Glutamatergic neuron (in vitro differentiated cells): ENCODE measurements around the gene SLC9A3. TPM values are rescaled to one million over a fixed set of nuclear protein-coding genes. Genes with fewer than 3 reads are reported as not detected.

Experiments
- DNase-seq: peaks from one replicate; pipeline ENCODE4 v3.0.0; 2022
- H3K27ac Mint-ChIP-seq: one replicate; pipeline ENCODE4 v1.8.0; 2020; ENCODE audit warnings: mild to moderate bottlenecking, mixed read lengths, inconsistent platforms; ENCODE audit not compliant: unreplicated experiment
- H3K27me3 Mint-ChIP-seq: one replicate; pipeline ENCODE4 v1.8.0; 2020; ENCODE audit warnings: mild to moderate bottlenecking, moderate library complexity, mixed read lengths, inconsistent platforms; ENCODE audit not compliant: unreplicated experiment
- H3K36me3 Mint-ChIP-seq: one replicate; pipeline ENCODE4 v1.8.0; 2020; ENCODE audit warnings: mild to moderate bottlenecking, mixed read lengths, inconsistent platforms; ENCODE audit not compliant: unreplicated experiment
- H3K4me1 Mint-ChIP-seq: one replicate; pipeline ENCODE4 v1.8.0; 2020; ENCODE audit warnings: mild to moderate bottlenecking, low read depth, mixed read lengths, inconsistent platforms; ENCODE audit not compliant: unreplicated experiment
- H3K4me3 Mint-ChIP-seq: one replicate; pipeline ENCODE4 v1.8.0; 2020; ENCODE audit warnings: mild to moderate bottlenecking, mixed read lengths, inconsistent platforms; ENCODE audit not compliant: unreplicated experiment
- H3K9me3 Mint-ChIP-seq: one replicate; pipeline ENCODE4 v1.8.0; 2020; ENCODE audit warnings: mild to moderate bottlenecking, moderate library complexity, mixed read lengths, inconsistent platforms; ENCODE audit not compliant: unreplicated experiment
- total RNA-seq: library from RNA; stranded (reverse); fragmentation: NEBNext Ultra II Directional; extraction: Animal tissue kit (Norgen Biotek cat#: 25700); gene quantifications from one replicate; pipeline ENCODE4 v1.2.1, GENCODE V29; 2021; ENCODE audit not compliant: unreplicated experiment
- TF ChIP-seq, protein P1 (sequence below): fragments of 200-600 bp; sonication (generic); IDR thresholded peaks from one replicate; pipeline ENCODE4 v1.5.0; 2021; ENCODE audit not compliant: partially characterized antibody, unreplicated experiment

Gene SLC9A3
- total RNA-seq, 1 donor from 2014 or later, result 1.1 TPM

DNA sequence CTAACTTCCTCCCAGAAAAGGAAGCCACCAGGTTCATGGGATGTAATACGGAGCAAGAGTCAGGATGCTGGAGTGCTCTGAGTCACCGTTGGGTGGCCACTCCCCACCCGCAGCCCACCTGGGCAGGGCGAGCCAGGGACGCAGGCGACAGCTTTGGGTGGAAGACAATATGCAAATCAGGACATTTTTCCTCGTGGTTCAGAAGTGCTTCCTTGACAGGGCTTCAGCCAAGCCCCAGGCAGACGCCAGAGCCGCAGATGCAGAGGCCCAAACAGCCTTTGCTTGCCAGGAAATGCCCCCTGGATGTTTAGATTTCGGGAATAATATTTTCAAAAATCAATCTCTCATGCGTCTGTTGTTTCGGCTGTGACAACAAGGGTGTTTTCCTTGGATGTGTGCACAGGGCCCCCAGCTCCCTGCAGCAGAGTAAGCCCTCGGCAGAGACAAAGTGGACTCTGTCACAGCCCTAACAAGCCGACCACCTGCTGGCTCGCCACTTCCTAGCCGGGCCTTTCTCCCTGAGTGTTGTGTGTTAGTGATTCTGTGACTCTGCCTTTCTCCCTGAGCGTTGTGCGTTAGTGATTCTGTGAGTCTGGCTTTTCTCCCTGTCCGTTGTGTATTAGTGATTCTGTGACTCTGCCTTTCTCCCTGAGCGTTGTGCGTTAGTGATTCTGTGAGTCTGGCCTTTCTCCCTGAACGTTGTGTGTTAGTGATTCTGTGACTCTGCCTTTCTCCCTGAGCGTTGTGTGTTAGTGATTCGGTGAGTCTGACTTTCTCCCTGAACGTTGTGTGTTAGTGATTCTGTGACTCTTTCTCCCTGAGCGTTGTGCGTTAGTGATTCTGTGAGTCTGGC is 11.8 kb upstream of the SLC9A3 start:
- Mint-ChIP-seq H3K4me1 (peaks cover 6% of the 10 kb centered on the region), H3K4me3 (no peak overlapping the region), H3K36me3 (no peaks in the 10 kb centered on the region), H3K9me3 (peaks cover 6% of the 10 kb centered on the region), H3K27me3 (peaks cover 5% of the 10 kb centered on the region), H3K27ac (no peak overlapping the region)
- TF ChIP-seq, protein P1, sequence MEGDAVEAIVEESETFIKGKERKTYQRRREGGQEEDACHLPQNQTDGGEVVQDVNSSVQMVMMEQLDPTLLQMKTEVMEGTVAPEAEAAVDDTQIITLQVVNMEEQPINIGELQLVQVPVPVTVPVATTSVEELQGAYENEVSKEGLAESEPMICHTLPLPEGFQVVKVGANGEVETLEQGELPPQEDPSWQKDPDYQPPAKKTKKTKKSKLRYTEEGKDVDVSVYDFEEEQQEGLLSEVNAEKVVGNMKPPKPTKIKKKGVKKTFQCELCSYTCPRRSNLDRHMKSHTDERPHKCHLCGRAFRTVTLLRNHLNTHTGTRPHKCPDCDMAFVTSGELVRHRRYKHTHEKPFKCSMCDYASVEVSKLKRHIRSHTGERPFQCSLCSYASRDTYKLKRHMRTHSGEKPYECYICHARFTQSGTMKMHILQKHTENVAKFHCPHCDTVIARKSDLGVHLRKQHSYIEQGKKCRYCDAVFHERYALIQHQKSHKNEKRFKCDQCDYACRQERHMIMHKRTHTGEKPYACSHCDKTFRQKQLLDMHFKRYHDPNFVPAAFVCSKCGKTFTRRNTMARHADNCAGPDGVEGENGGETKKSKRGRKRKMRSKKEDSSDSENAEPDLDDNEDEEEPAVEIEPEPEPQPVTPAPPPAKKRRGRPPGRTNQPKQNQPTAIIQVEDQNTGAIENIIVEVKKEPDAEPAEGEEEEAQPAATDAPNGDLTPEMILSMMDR, result no peak
- DNase-seq, result no peak

DNA sequence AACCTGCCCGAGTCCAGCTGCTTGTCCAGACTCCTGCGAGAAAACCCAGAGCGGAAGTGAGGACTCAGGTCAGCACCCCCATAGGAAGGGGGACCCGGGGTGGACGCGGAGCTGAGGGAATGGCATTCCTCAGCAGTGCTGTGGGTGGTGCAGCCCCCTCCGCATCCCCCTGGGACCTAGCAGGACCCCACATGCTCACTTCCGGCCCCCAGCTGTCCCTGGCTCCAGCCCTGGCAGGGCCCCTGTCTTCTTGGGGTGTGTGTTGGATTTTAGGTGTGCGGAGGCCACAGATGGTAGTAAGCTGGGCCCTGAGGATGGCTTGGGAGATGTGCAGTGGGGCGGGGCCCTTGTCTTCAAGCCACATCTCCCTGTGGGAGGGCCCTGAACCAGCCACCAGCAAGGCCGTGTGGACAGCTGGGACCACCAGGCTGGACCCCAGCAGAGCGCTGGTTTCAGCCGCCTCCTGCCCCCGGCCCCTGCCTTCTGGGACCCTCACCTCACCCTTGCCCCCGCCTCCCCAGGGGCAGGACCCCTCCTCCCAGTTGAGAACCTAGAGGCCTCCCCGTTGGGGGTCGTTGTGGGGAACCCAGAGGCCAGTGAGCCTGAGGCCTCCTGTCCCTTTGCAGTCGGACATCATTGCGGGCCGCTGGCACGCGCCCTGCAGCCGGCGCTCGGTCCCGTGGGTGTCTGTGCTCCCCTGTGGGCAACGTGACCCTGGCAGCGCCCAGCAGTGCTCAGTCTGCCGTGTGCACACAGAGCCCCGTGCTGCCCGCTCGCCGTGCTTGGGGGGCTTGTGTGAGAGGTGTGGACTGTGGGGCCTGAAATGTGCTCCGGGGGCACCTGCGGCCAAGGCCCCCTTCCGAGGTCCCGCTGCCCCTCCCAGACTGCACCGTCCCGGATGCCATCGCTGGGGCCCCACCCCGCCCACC is 10.8 kb upstream of the SLC9A3 start:
- Mint-ChIP-seq H3K9me3 (peaks cover 4% of the 10 kb centered on the region), H3K36me3 (no peaks in the 10 kb centered on the region), H3K4me3 (no peak overlapping the region), H3K4me1 (peaks cover 6% of the 10 kb centered on the region), H3K27ac (no peak overlapping the region), H3K27me3 (peaks cover 3% of the 10 kb centered on the region)
- DNase-seq, result peak; percentile 22
- TF ChIP-seq, protein P1, result no peak

DNA sequence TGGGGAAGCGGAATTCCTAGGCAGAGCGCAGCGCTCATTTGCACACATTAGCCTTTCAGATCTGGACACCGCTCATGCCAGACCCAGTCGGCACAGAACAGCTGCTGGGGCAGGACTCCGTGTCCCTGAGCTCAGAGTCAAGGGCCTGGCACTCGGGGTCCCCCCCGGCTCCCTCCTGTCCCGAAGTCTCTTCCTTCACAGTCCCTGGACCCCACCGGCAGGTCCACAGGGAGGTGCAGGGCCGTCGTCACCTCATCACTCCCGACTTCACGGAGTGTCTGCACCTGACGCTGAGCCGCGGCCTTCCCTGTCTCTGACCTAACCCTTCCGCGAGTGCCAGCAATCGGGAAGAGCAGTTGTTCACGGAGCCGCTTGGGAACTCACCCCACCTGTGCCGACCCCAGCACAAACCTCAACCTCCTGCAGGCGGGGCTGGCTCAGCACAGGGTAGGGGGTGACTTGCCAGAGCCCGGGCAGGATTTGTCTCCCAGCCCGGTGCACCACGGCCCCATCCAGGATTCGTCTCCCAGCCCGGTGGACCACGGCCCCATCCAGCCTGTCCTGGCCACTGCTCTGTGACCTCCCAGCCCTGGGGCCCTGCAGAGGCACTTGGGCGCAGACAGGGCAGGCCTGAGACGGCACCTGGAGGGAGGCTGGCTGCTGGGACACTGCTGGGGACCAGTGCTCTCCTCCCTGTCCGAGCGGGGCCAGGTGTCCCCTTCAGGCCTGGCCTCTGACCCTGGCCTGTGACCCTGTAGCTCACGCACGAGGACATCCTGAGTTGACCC is 9.9 kb upstream of the SLC9A3 start:
- TF ChIP-seq, protein P1, result no peak
- peaks cover 6% of the 10 kb centered on the region for H3K4me1 Mint-ChIP-seq
- peaks cover 4% of the 10 kb centered on the region for H3K9me3 Mint-ChIP-seq
- H3K4me3 Mint-ChIP-seq, result no peak overlapping the region
- H3K27me3 Mint-ChIP-seq, result peaks cover 5% of the 10 kb centered on the region
- no peaks in the 10 kb centered on the region for H3K36me3 Mint-ChIP-seq
- DNase-seq, result peak; percentile 22
- no peak overlapping the region for H3K27ac Mint-ChIP-seq

DNA sequence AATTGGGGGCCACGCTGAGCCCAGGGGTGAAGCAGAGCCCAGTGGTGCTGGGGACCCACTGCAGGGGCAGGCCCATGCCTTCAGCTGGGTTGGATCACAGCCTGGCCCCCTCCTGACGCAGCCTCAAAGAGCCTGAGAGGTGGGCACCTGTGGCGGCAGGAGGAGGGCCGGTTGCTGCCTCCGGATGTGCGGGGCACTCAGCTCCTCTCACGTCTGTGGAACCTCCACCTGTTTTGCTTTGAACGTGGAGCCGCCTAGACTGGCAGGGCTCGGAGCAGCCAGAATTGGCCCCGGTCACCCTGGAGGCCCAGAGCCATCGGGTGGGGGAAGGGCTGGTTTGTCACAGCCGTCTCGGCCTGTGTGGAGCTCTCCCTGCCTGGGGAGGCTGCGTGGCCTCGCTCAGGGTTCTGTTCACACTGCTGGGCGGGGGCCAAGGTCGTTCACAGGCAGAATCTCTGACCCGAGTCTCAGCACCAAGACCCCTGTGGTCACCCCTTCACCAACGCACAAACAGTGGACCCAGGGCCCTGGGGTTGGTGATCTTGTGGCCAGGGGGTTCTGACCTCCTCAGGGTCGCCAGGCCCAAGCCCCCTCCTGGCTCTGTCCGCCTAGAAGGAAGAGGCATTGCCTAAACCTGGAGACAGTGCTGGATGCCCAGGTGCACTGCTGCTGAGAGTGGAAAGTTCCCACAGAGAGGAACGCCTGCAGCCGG is 9.2 kb upstream of the SLC9A3 start:
- Mint-ChIP-seq H3K36me3 (no peaks in the 10 kb centered on the region), H3K9me3 (peaks cover 4% of the 10 kb centered on the region), H3K4me3 (no peak overlapping the region), H3K27me3 (peaks cover 5% of the 10 kb centered on the region), H3K27ac (no peak overlapping the region), H3K4me1 (peaks cover 6% of the 10 kb centered on the region)
- peak; percentile 24 for DNase-seq
- TF ChIP-seq, protein P1, result no peak
